ENCODE data around the gene FARS2.

Gene FARS2

DNA sequence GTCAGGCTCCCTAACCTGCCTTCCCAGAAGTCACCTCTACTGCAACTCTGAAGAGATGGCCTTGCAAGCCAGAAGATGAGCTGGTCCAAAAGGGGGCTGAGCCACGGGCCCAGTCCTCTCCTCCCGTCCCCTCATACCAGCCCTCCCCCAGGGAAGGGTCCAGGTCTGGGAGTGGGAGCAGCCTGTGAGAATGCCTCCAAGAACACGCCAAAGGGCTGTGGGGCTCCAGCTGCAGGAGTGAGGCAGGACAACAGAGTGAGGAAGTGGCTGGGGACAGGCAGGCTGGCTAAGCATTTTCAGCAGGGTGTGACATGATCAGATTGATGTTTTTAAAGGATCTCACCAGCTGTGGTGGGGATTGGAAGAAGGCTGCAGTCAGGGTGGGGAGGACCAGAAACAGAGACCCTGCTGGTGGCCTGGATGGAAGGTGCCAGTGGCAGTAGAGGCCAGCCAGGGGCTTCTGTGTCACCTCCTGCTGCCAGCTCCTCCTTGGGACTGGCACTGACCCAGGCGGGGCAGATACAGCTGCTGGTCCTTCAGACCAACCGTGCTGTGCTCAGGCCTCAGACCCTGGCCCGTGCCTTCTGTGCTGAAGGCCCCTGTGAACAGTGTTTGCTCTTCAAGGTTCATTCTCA, 487.8 kb downstream of the FARS2 start:
- no peak overlapping the region for H3K27ac Mint-ChIP-seq
- H3K9me3 Mint-ChIP-seq (ENCODE audit: low read depth): peaks cover 6% of the 10 kb centered on the region
- peaks cover 1% of the 10 kb centered on the region for H3K4me1 Mint-ChIP-seq (ENCODE audit: low read depth)
- peaks cover 30% of the 10 kb centered on the region for H3K36me3 Mint-ChIP-seq
- no peaks in the 10 kb centered on the region for H3K27me3 Mint-ChIP-seq
- no peak overlapping the region for H3K4me3 Mint-ChIP-seq

DNA sequence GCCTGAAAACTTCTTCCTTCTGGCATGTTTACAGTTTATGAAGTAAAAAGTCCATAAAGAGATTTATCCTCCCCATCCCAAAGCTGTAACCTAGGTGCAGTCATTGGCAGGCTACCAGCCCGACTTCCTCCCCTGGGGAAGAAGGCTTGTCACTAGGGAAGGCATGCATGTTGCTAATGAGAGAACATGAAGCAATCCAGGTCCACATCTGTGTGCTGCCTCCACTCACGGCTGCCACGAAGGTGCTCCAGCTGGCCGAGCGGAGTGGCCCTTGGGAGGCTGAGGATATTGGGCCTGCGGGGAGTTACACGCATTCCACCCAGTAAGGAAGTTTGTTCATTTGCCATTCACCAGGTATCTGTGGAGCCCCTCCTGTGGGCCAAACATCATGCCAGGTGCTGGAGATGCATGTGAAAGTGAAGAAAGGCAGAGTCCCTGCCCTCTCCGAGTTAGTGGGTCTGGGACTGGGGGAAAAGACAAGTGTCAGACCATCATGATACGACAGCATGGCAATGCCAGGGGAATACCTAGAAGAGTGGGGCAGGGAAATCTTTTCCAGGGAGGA, 488.4 kb downstream of the FARS2 start:
- Mint-ChIP-seq H3K27ac (no peak overlapping the region), H3K4me1 (ENCODE audit: low read depth) (peaks cover 1% of the 10 kb centered on the region), H3K4me3 (no peak overlapping the region), H3K9me3 (ENCODE audit: low read depth) (peaks cover 10% of the 10 kb centered on the region), H3K27me3 (no peaks in the 10 kb centered on the region), H3K36me3 (peaks cover 34% of the 10 kb centered on the region)

DNA sequence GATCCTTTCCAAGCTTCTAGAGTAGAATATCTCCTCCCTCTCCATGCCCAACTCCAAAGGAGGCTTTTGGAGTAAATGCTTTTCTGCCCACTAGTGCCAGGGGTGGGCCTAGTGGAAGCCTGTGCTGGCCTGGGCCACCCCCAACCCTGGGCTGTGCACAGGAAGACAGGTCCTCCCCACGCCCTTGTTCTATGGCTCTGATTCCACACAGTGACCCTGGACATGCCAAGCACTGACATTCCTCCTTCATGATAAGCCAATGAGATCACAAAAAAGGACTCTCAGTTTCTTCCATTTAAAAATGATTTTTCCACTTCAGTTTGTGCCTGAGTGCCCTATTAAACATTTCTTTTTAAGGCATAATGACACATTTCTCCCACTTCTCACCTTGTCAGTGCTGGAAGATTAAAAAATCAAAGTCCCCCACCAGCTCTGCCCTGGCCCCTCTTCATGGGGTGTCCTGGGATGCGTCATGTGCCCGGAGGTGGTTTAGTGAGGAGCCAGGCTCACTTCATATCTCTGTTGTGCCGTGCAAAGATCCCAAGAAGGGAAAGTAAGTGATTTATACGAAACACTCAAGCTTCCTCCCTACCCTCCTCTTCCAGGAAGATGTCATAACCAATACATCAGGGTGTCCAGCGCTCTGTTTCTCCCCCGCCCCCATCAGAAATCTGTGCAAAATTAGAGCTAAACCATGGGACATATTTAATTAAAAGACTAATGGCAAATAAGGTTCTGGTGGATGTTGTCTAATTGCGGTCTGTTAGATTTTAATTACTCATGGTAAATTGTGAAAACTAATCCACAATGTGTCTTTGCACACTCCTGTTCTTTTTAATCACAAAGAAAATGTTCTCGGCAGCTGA, 490.4 kb downstream of the FARS2 start:
- H3K4me1 Mint-ChIP-seq (ENCODE audit: low read depth): peaks cover 1% of the 10 kb centered on the region
- H3K4me3 Mint-ChIP-seq: no peak overlapping the region
- H3K27me3 Mint-ChIP-seq: no peaks in the 10 kb centered on the region
- H3K9me3 Mint-ChIP-seq (ENCODE audit: low read depth): peaks cover 24% of the 10 kb centered on the region
- H3K27ac Mint-ChIP-seq: no peak overlapping the region
- H3K36me3 Mint-ChIP-seq: peaks cover 46% of the 10 kb centered on the region

DNA sequence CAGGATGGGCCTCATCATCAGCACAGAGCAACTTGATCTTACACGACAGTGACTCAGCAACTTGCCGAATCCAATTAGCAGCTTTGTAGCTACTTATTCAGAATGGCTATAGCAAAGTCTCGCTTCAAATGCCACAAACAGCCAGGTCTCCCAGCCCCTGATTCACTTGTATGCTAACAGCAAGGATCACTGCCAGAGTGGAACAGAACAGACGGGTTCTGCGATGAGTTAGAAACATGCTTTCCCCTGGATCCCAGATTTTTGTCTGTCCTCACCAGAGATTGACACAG, 491.0 kb downstream of the FARS2 start:
- H3K4me1 Mint-ChIP-seq (ENCODE audit: low read depth): peaks cover 1% of the 10 kb centered on the region
- peaks cover 45% of the 10 kb centered on the region for H3K36me3 Mint-ChIP-seq
- H3K4me3 Mint-ChIP-seq: no peak overlapping the region
- peaks cover 24% of the 10 kb centered on the region for H3K9me3 Mint-ChIP-seq (ENCODE audit: low read depth)
- no peaks in the 10 kb centered on the region for H3K27me3 Mint-ChIP-seq
- H3K27ac Mint-ChIP-seq: no peak overlapping the region

DNA sequence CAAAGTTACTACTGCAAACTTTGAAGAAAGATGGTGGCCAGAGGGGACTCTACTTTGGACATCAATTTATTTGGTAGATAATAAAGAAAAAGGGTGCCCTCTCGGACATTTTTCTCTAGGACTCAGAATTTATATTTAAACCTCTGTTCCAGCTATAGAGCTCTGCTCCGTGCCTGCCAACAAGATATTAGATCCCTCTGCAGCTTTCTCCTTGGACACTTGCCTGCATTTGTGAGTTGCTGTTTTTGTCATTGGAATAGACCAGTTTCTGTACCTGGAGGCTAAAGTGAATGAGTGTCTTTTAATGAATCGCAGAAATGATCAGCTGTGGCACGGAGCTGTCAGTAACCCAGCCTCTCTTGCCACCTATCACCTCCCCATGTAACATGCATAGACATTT, 491.9 kb downstream of the FARS2 start:
- Mint-ChIP-seq H3K4me1 (ENCODE audit: low read depth) (peaks cover 1% of the 10 kb centered on the region), H3K9me3 (ENCODE audit: low read depth) (peaks cover 24% of the 10 kb centered on the region), H3K4me3 (no peak overlapping the region), H3K27ac (no peak overlapping the region), H3K36me3 (peaks cover 45% of the 10 kb centered on the region), H3K27me3 (no peaks in the 10 kb centered on the region)

DNA sequence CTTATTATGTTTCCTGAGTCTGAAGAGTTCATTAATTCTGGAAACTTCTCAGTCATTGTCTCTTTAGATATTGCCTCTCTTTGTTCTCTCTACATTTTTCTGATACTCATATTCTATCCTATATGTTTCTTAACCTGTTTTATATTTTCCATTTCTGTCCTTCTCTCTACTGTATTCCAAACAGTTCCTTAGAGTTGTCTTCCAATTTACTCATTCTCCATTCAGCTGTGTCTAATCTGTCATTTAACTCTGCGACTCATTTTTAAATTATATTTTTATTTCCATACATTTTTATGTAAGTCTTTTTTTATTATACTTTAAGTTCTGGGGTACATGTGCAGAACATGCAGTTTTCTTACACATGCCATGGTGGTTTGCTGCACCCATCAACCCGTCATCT, 493.6 kb downstream of the FARS2 start:
- Mint-ChIP-seq H3K4me3 (no peak overlapping the region), H3K27ac (no peak overlapping the region), H3K27me3 (no peaks in the 10 kb centered on the region), H3K4me1 (ENCODE audit: low read depth) (no peaks in the 10 kb centered on the region), H3K9me3 (ENCODE audit: low read depth) (peaks cover 24% of the 10 kb centered on the region), H3K36me3 (peaks cover 41% of the 10 kb centered on the region)

DNA sequence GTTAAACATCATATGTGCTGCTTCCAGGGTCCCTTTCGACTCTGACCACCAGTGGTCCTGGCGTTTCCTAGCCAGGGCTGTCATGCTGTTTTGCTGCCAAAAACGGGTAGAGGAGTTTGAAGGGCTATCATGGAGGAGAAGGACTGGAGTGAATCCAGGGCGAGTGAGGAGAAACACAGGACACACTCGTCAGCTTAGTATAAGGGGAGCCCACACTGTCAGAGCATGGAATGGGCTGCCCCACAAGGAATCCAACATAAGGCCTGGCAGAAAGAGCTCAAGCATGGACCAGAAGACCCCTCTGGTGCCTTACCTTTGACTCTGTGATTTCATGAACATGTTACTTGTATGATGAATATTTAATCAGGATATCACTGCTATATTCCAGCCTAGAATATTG, 498.3 kb downstream of the FARS2 start:
- peaks cover 16% of the 10 kb centered on the region for H3K9me3 Mint-ChIP-seq (ENCODE audit: low read depth)
- no peak overlapping the region for H3K4me3 Mint-ChIP-seq
- H3K4me1 Mint-ChIP-seq (ENCODE audit: low read depth): peaks cover 3% of the 10 kb centered on the region
- no peak overlapping the region for H3K27ac Mint-ChIP-seq
- peaks cover 15% of the 10 kb centered on the region for H3K36me3 Mint-ChIP-seq
- no peaks in the 10 kb centered on the region for H3K27me3 Mint-ChIP-seq

DNA sequence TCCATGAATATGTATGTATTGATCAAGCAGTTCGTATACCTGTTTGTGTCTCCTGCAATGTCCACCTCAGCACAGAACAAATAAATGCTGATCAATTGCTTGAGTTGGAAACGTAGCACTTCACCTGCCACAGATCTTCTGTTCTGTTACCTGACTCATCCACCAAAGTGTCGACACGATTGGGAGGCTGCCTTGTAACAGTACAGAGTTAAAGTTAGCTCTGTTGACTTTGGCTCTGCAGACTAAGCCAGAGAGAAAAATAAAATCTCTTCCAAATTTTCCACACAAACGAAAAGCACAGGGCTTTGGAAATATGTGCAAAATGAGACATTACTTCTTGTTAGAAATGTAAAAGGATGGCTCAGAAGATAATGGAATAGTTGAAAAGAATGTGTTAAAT, 500.1 kb downstream of the FARS2 start:
- Mint-ChIP-seq H3K27me3 (no peaks in the 10 kb centered on the region), H3K9me3 (ENCODE audit: low read depth) (no peaks in the 10 kb centered on the region), H3K4me1 (ENCODE audit: low read depth) (peaks cover 10% of the 10 kb centered on the region), H3K36me3 (peaks cover 4% of the 10 kb centered on the region), H3K4me3 (no peak overlapping the region), H3K27ac (no peak overlapping the region)

DNA sequence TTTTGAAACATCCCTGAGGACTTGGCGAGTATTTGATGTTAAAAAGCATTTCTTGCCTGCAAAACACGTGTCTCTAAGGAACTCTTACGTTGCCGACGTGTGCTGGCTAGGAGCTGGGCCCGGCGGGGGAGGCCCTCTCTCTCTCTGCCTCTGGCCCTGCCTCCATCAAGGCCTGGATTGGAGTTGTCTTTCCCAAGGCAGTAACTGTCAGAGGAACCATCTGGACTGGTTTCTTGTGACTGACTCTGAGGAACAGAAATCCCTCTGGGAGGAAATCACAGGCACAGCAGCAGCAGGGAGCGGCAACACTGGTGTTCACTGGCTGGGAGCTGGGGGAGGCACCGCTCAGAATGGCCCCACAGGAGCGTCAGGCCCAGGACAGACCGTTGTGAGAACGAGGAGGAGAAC, 501.3 kb downstream of the FARS2 start:
- H3K27me3 Mint-ChIP-seq: no peaks in the 10 kb centered on the region
- no peak overlapping the region for H3K27ac Mint-ChIP-seq
- peaks cover 3% of the 10 kb centered on the region for H3K36me3 Mint-ChIP-seq
- peaks cover 4% of the 10 kb centered on the region for H3K9me3 Mint-ChIP-seq (ENCODE audit: low read depth)
- H3K4me3 Mint-ChIP-seq: no peak overlapping the region
- peaks cover 10% of the 10 kb centered on the region for H3K4me1 Mint-ChIP-seq (ENCODE audit: low read depth)

DNA sequence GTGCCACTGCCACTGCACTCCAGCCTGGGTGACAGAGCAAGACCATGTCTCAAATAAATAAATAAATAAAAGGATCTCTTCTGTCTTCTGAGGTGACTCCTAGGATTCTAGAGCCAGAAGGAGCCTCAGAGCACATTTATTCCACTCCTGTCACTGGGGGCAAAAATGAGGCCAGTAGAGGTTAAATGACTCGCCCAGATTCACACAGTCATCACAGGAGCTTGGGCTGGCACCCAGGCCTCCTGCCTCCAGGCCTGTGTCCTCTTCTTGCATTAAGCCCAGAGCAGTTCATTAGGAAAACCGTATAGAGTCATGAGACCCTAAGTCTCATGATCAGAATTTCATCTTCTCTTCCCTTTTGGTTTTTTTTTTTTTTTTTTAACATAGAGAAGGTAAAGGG, 502.1 kb downstream of the FARS2 start:
- Mint-ChIP-seq H3K4me1 (ENCODE audit: low read depth) (peaks cover 10% of the 10 kb centered on the region), H3K27ac (no peak overlapping the region), H3K36me3 (peaks cover 6% of the 10 kb centered on the region), H3K9me3 (ENCODE audit: low read depth) (peaks cover 5% of the 10 kb centered on the region), H3K4me3 (no peak overlapping the region), H3K27me3 (no peaks in the 10 kb centered on the region)

DNA sequence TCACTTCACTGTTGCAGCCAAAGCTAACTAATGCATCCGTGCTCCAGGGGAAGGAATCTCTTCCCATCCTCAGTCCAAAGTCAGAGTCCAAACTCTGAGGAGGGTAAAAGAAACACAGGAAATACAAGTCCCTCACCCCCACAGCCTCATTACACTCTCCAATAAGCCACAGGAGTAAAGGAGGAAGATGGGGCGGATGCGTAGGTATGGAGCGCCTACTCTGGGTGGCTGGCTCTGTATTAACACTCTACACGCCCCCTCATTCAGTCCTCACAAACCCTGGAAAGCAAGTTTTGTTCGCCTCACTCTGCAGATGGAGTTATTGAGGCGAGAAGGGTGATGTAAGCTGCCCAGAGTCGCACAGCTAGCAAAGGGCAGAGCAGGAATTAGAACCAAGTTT, 502.6 kb downstream of the FARS2 start:
- H3K4me1 Mint-ChIP-seq (ENCODE audit: low read depth): peaks cover 10% of the 10 kb centered on the region
- H3K4me3 Mint-ChIP-seq: no peak overlapping the region
- no peak overlapping the region for H3K27ac Mint-ChIP-seq

DNA sequence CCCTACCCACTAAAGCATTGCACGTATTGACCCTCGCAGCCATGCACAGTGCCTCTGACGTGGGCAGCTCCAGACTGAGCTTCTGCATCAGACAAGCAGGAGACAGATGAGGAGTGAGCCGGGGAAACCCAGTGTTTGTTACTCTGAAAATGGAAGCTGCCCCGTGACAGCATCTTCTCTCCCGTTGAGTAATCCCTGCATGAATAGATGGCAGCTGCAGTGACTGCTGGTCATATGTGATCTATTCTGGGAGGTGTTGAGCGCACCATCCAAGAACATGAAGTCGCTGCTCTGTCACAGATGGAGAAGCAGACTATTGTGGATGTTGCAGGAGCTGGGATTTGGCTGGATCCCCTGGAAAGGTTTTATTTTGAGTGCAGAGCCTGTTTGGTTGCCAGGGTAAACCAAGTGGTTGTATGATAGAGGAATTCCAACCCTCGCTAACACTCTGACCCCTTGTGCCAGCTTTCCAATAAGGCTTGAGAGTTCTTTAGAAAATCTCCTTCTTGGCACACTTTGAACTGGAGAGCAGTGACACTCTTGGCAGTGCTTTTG, 503.2 kb downstream of the FARS2 start:
- Mint-ChIP-seq H3K27me3 (no peaks in the 10 kb centered on the region), H3K27ac (no peak overlapping the region), H3K4me1 (ENCODE audit: low read depth) (peaks cover 10% of the 10 kb centered on the region), H3K9me3 (ENCODE audit: low read depth) (peaks cover 10% of the 10 kb centered on the region), H3K36me3 (peaks cover 10% of the 10 kb centered on the region), H3K4me3 (no peak overlapping the region)

More for the DNA sequence above, 502.6 kb downstream of the FARS2 start:
- Mint-ChIP-seq H3K27me3 (no peaks in the 10 kb centered on the region), H3K9me3 (ENCODE audit: low read depth) (peaks cover 9% of the 10 kb centered on the region), H3K36me3 (peaks cover 10% of the 10 kb centered on the region)

DNA sequence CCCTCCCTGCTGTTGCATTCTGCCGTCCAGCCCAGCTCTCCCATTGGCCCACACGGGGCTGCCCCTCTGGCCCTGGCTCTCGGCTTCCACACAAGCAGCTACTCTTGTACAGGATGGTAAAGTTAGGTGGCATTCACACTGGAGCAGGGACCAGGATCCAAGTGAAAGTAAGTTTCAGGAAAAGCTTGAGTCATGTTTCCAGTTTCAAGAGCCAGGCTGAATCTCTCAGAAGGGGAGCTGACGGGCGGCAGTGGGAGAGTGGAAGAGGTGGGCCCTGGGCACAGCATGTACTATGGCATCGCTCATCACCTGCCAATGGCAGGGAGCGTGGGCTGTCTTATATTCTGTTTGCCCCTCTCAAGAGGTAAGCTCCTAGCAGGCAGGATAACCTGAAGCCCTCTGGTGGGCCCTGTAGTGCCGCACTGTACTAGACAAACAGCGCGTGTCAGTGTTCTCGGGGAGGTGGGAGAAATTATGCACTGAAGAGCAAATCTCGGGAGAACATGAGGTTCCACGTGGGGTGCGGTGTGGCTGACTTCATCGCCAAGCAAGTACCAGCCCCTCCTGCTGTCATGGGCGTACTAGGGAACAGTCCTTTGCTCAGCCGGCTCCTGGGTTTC, 503.9 kb downstream of the FARS2 start:
- Mint-ChIP-seq H3K4me3 (no peak overlapping the region), H3K36me3 (peaks cover 10% of the 10 kb centered on the region), H3K4me1 (ENCODE audit: low read depth) (peaks cover 10% of the 10 kb centered on the region), H3K27ac (no peak overlapping the region), H3K27me3 (no peaks in the 10 kb centered on the region), H3K9me3 (ENCODE audit: low read depth) (peaks cover 10% of the 10 kb centered on the region)

DNA sequence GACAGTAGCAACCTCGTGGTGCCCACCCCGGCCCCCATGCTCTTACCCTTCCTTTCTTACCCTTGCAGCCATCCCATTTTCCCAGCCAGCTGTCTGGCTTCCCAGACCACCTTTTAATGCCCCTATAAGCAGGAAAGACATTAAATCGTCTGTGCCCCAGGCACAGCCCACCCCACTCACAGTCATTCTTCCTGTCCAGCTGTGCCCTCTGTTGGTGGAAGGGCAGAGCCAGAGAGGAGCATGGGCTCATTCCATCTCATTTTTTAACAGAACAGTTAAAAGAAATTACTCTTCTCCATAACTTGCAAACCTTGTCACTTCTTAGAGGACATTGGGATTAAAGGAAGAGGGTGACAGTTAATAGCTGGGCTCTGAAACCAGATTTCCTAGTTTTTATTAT, 504.9 kb downstream of the FARS2 start:
- H3K27ac Mint-ChIP-seq: no peak overlapping the region
- H3K36me3 Mint-ChIP-seq: peaks cover 13% of the 10 kb centered on the region
- H3K9me3 Mint-ChIP-seq (ENCODE audit: low read depth): peaks cover 10% of the 10 kb centered on the region
- H3K4me1 Mint-ChIP-seq (ENCODE audit: low read depth): peaks cover 10% of the 10 kb centered on the region
- H3K27me3 Mint-ChIP-seq: no peaks in the 10 kb centered on the region
- no peak overlapping the region for H3K4me3 Mint-ChIP-seq

DNA sequence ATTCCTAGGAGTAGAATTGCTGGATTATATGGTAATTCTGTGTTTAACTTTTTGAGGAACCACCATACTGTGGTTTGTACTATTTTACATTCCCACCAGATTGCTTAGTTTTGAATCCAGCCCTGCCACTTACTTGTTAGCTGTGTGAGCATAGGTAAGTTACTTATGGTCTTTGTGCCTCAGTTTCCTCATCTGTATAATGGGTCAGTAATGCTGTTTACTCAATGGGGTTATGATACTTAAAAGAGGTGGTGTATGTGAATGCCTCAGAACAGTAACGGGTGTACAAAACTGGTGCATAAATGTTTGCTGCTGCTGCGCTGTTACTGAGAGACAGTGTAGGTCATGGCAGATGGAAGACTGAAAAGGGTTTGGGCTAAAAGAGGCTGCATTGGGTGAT, 506.2 kb downstream of the FARS2 start:
- H3K27me3 Mint-ChIP-seq: no peaks in the 10 kb centered on the region
- peaks cover 13% of the 10 kb centered on the region for H3K36me3 Mint-ChIP-seq
- peaks cover 10% of the 10 kb centered on the region for H3K9me3 Mint-ChIP-seq (ENCODE audit: low read depth)

More for the DNA sequence above, 506.2 kb downstream of the FARS2 start:
- H3K4me1 Mint-ChIP-seq (ENCODE audit: low read depth): peaks cover 8% of the 10 kb centered on the region
- H3K27ac Mint-ChIP-seq: no peak overlapping the region
- H3K4me3 Mint-ChIP-seq: no peak overlapping the region
